HCEC 1CT (cell line): ENCODE results near the gene OTC.

Source experiments
- DNase-seq: peaks from one replicate; pipeline ENCODE4 v3.0.0-alpha.2; 2017

OTC gene

DNA sequence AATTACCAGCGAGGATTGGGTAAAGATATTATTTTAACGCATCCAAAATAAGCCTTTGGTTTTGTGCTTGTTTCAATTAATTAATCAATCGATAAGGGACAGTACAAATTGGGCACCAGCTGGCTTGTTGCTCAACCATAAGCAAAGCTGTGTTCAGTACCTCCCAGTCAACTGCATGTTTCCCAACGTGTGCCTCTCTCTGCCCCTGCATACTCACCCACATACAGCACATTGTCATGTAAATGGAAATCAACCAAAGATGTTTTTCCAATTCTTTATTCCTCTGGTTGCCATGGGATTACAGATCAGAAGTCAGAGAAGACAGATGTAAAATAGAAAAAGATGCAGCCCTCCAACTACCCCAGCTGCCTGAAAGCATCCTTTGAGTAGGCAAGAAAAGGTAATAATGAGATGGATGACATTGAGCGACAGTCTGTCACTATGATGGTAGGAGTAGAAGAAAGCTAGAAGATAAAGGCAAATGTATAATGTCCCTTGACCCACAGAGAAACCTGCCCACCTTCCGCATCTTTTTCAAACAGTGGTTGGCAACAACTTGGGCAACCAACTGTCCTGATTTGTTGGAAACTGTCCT, 116.3 kb downstream of the OTC start:
- DNase-seq, result no peak
